Peyer's patch (tissue), 4 donors: ENCODE measurements around the gene DDIT4. TPM values are rescaled to one million over a fixed set of nuclear protein-coding genes. Genes with fewer than 3 reads are reported as not detected.
"Not testable (repeated sequence)": the region's sequence is repeated elsewhere in the genome, so short reads cannot be mapped to it uniquely, and the experiment has no call there.

Source experiments
- DNase-seq, 3 donors: peaks; one replicate each; pipeline ENCODE4 v3.0.0-alpha.2; 2017 to 2019
- H3K27ac ChIP-seq, 4 donors: fragments of 200-600 bp; sonication (generic); one replicate each; pipeline ENCODE4 v1.5.1; 2016 to 2019
- H3K27me3 ChIP-seq, 2 donors: fragments of 200-600 bp; sonication (generic); one replicate each; pipeline ENCODE4 v1.5.1; 2019
- H3K36me3 ChIP-seq, 3 donors: fragments of 200-600 bp; sonication (generic); one replicate each; pipeline ENCODE4 v1.5.1; 2016 to 2019
- H3K4me1 ChIP-seq, 4 donors: fragments of 200-600 bp; sonication (generic); one replicate each; pipeline ENCODE4 v1.5.1; 2016 to 2019
- H3K4me3 ChIP-seq, 4 donors: fragments of 200-600 bp; sonication (generic); 1 replicate in 3 of 4; 2 replicates in 1 of 4; pipeline ENCODE4 v1.5.1; 2016 to 2019; ENCODE audit warnings: mild to moderate bottlenecking in 1 of 4
- H3K9me3 ChIP-seq, 4 donors: fragments of 200-600 bp; sonication (generic); one replicate each; pipeline ENCODE4 v1.5.1; 2016 to 2019; ENCODE audit warnings: mild to moderate bottlenecking in 1 of 4
- POLR2A ChIP-seq, 2 donors: fragments of 450-650 bp; IDR thresholded peaks; one replicate each; pipeline ENCODE4 v1.5.1; 2017; ENCODE audit warnings: antibody characterized with exemption in 2 of 2, mild to moderate bottlenecking in 2 of 2, moderate library complexity in 2 of 2
- total RNA-seq, 4 donors: library from RNA; depleted of rRNA; stranded (reverse); fragments of >200 nt; gene quantifications; one replicate each; pipeline ENCODE4 v1.1.0, GENCODE V29; 2016
- TF ChIP-seq, protein P1 (sequence below), 6 experiments: fragments of 450-650 bp in 4 of 6; fragments of 200-600 bp in 2 of 6; sonication (generic) in 1 of 6; IDR thresholded peaks; one replicate each; pipeline ENCODE4 v1.5.1; 2017 to 2019; ENCODE audit warnings: antibody characterized with exemption in 6 of 6, mild to moderate bottlenecking in 3 of 6, moderate library complexity in 1 of 6

Gene DDIT4
- total RNA-seq, result 100 to 1,000 TPM in 3 of 4 donors, 10 to 100 TPM in 1; 80.6 to 275 (median 123) TPM

- DNase-seq, result peak; percentile 99 to 100 (median 100)
- Histone ChIP-seq H3K27ac (peak within 1 kb of the TSS; percentile 92 to 99 (median 95)), H3K4me1 (peaks cover 0 to 23% (median 4%) of the 10 kb centered on the region in 4 donors), H3K36me3 (peaks cover 0 to 22% (median 0%) of the 10 kb centered on the region in 3 donors), H3K27me3 (no peaks in the 10 kb centered on the region), H3K9me3 (no peaks in the 10 kb centered on the region), H3K4me3 (peak within 1 kb of the TSS; percentile 80 to 99 (median 94))
- peak; percentile 100 for TF ChIP-seq POLR2A (IDR thresholded peaks at IDR 0.05)
- TF ChIP-seq, protein P1, sequence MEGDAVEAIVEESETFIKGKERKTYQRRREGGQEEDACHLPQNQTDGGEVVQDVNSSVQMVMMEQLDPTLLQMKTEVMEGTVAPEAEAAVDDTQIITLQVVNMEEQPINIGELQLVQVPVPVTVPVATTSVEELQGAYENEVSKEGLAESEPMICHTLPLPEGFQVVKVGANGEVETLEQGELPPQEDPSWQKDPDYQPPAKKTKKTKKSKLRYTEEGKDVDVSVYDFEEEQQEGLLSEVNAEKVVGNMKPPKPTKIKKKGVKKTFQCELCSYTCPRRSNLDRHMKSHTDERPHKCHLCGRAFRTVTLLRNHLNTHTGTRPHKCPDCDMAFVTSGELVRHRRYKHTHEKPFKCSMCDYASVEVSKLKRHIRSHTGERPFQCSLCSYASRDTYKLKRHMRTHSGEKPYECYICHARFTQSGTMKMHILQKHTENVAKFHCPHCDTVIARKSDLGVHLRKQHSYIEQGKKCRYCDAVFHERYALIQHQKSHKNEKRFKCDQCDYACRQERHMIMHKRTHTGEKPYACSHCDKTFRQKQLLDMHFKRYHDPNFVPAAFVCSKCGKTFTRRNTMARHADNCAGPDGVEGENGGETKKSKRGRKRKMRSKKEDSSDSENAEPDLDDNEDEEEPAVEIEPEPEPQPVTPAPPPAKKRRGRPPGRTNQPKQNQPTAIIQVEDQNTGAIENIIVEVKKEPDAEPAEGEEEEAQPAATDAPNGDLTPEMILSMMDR (IDR thresholded peaks at IDR 0.05), result peak in 2 of 6 experiments; percentile 4 to 18
Measured at GRCh38 chr10:72273410-72274212, at the start of gene DDIT4. TSS of gene DDIT4 (plus strand) at chr10:72273924. CDS start at chr10:72274217, 293 bp downstream.

GRCh38 chr10:72224191-72224590, 49.5 kb upstream of the DDIT4 start:
- Histone ChIP-seq H3K4me1 (peaks cover 0 to 29% (median 12%) of the 10 kb centered on the region in 4 donors), H3K36me3 (peaks cover 0 to 37% (median 0%) of the 10 kb centered on the region in 3 donors), H3K27ac (peak overlapping the region; percentile 47 to 69 (median 55))
- not testable (repeated sequence) for H3K9me3 ChIP-seq, H3K27me3 ChIP-seq, H3K4me3 ChIP-seq
- peak in 1 of 3 donors; percentile 33 for DNase-seq

DNA sequence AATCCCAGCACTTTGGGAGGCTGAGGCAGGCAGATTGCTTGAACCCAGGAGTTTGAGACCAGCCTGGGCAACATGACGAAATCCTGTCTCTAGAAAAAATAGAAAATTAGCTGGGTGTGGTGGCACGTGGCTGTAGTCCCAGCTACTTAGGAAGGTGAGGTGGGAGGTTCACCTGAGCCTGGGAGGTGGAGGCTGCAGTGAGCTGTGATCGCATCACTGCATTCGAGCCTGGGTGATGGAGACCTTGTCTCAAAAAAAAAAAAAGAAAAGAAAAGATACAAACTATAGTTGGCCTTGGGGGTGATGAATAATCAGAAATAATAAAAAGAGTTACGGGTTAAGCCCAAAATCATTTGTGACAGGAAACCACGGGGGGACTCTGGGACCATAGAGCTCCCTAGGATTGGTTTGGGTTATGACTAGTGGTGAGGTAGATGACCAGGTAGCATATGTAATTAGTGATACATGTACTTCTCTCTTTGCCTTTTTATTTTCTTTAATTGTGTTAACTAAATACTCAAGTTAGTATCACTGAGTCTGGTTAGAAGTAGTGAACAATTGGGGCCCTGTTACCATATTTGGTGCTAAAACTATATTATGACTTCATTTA, 47.2 kb upstream of the DDIT4 start:
- Histone ChIP-seq H3K4me3 (no peak overlapping the region), H3K9me3 (no peaks in the 10 kb centered on the region), H3K27me3 (no peaks in the 10 kb centered on the region), H3K4me1 (peaks cover 0 to 33% (median 8%) of the 10 kb centered on the region in 4 donors), H3K27ac (no peak overlapping the region), H3K36me3 (peaks cover 0 to 42% (median 0%) of the 10 kb centered on the region in 3 donors)
- TF ChIP-seq, protein P1 (IDR thresholded peaks at IDR 0.05), result no peak
- TF ChIP-seq POLR2A (IDR thresholded peaks at IDR 0.05), result no peak
- peak in 1 of 3 donors; percentile 29 for DNase-seq

DNA sequence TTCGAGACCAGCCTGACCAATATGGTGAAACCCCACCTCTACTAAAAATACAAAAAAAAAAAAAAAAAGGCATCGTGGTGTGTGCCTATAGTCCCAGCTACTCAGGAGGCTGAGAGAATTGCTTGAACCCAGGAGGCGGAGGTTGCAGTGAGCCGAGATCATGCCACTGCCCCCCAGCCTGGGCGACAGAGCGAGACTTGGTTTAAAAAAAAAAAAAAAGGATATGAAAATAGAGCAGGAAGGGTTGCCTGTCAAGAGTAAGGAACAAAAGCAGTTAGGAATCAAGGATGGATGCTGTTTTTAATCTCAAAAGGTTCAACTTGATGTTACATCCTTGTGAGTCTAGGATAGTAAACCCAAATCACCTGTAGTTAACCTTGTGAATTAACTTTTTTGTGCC, 45.9 kb upstream of the DDIT4 start:
- H3K27ac ChIP-seq, result peak overlapping the region in 1 of 4 donors; percentile 57
- H3K36me3 ChIP-seq, result peaks cover 0 to 44% (median 0%) of the 10 kb centered on the region in 3 donors
- TF ChIP-seq POLR2A (IDR thresholded peaks at IDR 0.05), result no peak
- TF ChIP-seq, protein P1 (IDR thresholded peaks at IDR 0.05), result no peak
- DNase-seq, result peak in 1 of 3 donors; percentile 26
- peaks cover 0 to 29% (median 4%) of the 10 kb centered on the region in 4 donors for H3K4me1 ChIP-seq
- H3K9me3 ChIP-seq, result no peaks in the 10 kb centered on the region
- H3K27me3 ChIP-seq, result no peaks in the 10 kb centered on the region
- no peak overlapping the region for H3K4me3 ChIP-seq

- Histone ChIP-seq H3K36me3 (peaks cover 0 to 49% (median 0%) of the 10 kb centered on the region in 3 donors), H3K27me3 (no peaks in the 10 kb centered on the region), H3K4me1 (peaks cover 0 to 26% (median 4%) of the 10 kb centered on the region in 4 donors), H3K4me3 (no peak overlapping the region), H3K9me3 (no peaks in the 10 kb centered on the region), H3K27ac (peak overlapping the region in 2 of 4 donors; percentile 1 to 57)
- TF ChIP-seq POLR2A (IDR thresholded peaks at IDR 0.05), result no peak
- TF ChIP-seq, protein P1 (IDR thresholded peaks at IDR 0.05), result no peak
- peak in 1 of 3 donors; percentile 9 for DNase-seq
Measured at GRCh38 chr10:72228318-72228751, 45.4 kb upstream of the DDIT4 start.
